Medulla oblongata (tissue), 1 donor: Measurements from ENCODE around the gene SIGLEC11.
A peak's percentile ranks its signal among the peaks of the same experiment; 100 is the strongest.
"Not testable (repeated sequence)": the region's sequence is repeated elsewhere in the genome, so short reads cannot be mapped to it uniquely, and the experiment has no call there.

Source experiments
- DNase-seq: peaks from one replicate; pipeline ENCODE4 v3.0.0-alpha.2; 2015; ENCODE audit errors: extremely low spot score

The SIGLEC11 gene

GRCh38 chr19:49960980-49961379, at the start of gene SIGLEC11:
Gene SIGLEC11, minus strand, starts transcription at chr19:49961172. Its CDS starts 91 bp downstream, at chr19:49961081.
- not testable (repeated sequence) for DNase-seq

GRCh38 chr19:50008532-50008931, 47.6 kb upstream of the SIGLEC11 start:
- DNase-seq = no peak

GRCh38 chr19:50007947-50008346, 47.0 kb upstream of the SIGLEC11 start:
- no peak for DNase-seq

- DNase-seq = no peak
These were observed 46.2 kb upstream of the SIGLEC11 start for GRCh38 chr19:50007170-50007569.

GRCh38 chr19:50005428-50005827, 44.5 kb upstream of the SIGLEC11 start:
- DNase-seq = no peak

- no peak for DNase-seq
These were observed 42.9 kb upstream of the SIGLEC11 start for GRCh38 chr19:50003810-50004419.

- DNase-seq = no peak
These were observed 42.3 kb upstream of the SIGLEC11 start for GRCh38 chr19:50003254-50003788.

GRCh38 chr19:50002386-50002960, 41.5 kb upstream of the SIGLEC11 start:
- peak; percentile 41 for DNase-seq

- no peak for DNase-seq
These were observed 40.8 kb upstream of the SIGLEC11 start for GRCh38 chr19:50001775-50002174.

GRCh38 chr19:50000841-50001557, 40.0 kb upstream of the SIGLEC11 start:
- DNase-seq = no peak

GRCh38 chr19:50000038-50000840, 39.3 kb upstream of the SIGLEC11 start:
- no peak for DNase-seq

- peak; percentile 30 for DNase-seq
These were observed 38.5 kb upstream of the SIGLEC11 start for GRCh38 chr19:49999371-50000010.

- DNase-seq = peak; percentile 9
These were observed 36.7 kb upstream of the SIGLEC11 start for GRCh38 chr19:49997709-49998108.

GRCh38 chr19:49988433-49988832, 27.5 kb upstream of the SIGLEC11 start:
- no peak for DNase-seq

- no peak for DNase-seq
These were observed 27.0 kb upstream of the SIGLEC11 start for GRCh38 chr19:49988007-49988406.

- DNase-seq = peak; percentile 88
These were observed 26.3 kb upstream of the SIGLEC11 start for GRCh38 chr19:49987159-49987698.

GRCh38 chr19:49986354-49986753, 25.4 kb upstream of the SIGLEC11 start:
- no peak for DNase-seq

- no peak for DNase-seq
These were observed 24.9 kb upstream of the SIGLEC11 start for GRCh38 chr19:49985871-49986270.

- no peak for DNase-seq
These were observed 23.5 kb upstream of the SIGLEC11 start for GRCh38 chr19:49984491-49984890.

- peak; percentile 58 for DNase-seq
These were observed 22.8 kb upstream of the SIGLEC11 start for GRCh38 chr19:49983645-49984229.
